Activated T-cell treated with anti-CD3 and anti-CD28 coated beads, Interleukin-2, amount 50 U/mL, for 48 hours (primary cell): Measurements from ENCODE around the gene SH3TC1.

Experiments
- DNase-seq, 2 experiments: peaks; one replicate each; pipeline ENCODE4 v3.0.0-alpha.2; 2020

SH3TC1 gene

DNA sequence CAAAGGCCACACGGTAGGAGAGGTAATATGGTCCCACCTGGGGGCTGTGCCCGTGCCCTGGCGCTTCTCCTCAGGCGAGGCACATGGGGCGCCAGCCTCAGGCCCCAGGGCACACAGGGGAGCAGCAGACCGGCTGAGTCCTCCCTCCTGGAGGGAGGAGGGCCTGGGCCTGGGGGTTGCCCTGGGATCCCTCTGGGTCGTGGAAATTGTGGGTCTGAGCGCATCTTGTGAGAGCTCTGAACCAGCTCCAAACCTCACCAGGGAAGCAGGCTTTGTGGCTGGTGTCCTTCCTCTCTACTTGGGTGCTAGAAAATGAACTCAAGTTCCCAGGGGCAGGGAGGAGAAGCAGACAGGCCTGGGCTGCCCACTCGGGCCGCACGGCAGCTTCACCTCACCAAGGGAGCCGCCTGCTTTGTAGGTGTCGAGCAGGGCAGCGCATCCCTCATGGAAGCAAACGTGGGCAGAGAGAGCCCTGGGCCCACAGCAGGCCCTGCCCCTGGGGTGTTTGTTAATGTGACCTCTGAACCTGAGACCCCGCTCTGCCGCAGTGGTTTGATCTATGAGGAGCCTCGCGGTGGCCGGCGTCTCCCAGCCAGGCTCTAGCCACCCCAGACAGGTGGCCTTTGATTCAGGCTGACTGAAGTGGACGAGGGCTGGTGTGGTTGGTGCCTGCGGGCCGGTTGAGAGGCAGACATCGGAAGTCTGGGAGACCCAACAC is 81.2 kb downstream of the SH3TC1 start:
- no peak for DNase-seq

DNA sequence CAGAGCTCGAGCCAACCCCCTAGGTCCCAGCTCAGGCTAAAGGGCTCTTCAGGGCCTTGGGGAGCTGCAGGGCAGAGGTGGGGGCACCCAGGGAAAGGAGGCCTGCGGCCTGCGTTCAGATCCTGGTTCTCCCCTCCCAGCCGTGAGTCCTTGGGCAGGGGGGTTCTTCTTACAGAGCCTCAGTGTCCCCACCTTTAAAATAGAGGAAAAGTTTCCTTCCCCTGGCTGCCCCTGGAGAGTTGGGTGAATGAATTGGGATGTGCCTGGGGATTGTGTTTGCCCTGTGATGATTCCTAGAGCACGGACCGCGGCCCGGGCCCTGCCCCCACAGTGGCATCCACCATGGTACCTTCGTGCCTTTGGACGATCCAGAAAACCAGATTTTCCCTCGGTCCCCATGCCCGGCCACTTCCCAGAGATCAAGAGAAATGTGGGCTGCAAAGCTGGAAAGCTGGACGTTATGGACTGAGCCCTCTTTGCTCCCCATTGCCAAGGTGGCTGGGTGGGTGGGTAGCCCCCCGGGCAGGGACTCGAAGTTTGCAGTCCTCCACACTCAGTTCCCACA is 81.9 kb downstream of the SH3TC1 start:
- DNase-seq: no peak

DNA sequence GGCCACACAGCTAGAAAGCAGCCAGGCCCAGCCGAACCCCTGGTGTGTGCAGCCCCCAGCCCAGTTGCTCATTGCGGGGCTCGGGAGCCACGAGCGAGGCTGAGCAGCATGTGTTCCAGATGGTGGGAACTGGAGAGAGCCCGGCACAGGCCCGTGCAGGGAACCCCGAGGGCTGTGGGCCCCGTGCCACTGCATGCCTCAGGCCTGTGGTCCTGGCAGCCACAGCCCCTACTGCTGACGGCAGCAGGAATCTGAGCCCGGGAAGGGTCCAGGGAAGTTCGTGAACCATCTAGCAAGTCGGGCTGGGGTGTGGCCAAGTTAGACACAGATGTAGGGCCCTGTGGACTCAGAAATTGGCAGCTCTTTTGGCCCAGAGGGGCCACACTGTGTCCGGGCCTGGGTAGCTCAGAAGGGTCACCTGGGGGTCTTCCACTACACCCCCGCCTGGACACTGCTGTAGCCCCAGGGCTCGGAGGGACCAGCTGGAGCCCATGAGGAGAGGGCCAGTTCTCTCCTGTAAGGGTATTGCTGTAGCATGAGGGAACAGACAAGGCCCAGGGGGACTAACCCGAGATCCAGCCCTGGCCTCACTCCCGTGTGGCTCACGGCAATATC is 82.5 kb downstream of the SH3TC1 start:
- DNase-seq: no peak

DNA sequence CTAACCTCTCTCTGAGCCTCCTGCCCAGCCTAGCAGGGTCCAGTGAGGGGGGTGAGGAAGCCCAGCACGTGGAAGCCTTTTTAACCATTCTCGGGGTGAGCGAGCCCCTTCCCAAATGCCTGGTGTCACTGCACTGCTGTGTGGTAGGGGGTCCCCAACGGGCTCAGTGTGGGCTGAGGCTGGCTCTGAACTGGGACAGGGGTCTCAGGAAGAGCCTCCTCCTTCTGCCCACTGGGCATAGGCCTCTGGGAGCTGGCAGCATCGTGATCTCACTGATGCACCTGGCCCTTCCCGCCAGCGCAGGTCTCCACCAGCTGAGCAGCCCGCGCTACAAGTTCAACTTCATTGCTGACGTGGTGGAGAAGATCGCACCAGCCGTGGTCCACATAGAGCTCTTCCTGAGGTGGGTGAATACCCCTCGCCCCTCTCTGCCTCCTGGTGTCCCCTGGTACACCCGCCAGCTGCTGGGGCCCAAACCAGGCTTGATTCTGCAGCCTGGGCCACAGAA is 83.1 kb downstream of the SH3TC1 start:
- DNase-seq: no peak

DNA sequence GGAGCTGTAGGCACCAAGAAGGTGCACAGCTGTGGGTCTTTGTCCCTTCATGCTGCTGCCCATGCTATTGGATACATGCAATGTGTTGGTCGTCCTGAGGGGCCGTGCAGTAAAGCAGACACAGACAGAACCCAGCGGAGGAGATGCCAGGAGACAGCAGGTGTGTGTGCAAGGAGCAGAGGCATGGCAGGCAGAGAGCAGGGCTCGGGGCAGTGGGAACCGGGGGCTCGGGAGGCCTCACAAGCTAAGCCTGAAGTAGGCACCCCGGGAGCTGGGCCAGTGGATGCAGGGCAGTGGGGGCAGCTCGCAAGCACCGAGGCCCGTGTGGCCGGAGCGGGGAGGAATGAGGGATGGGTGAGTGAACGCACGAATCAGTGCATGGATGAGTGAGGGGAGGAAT is 83.7 kb downstream of the SH3TC1 start:
- DNase-seq: no peak

DNA sequence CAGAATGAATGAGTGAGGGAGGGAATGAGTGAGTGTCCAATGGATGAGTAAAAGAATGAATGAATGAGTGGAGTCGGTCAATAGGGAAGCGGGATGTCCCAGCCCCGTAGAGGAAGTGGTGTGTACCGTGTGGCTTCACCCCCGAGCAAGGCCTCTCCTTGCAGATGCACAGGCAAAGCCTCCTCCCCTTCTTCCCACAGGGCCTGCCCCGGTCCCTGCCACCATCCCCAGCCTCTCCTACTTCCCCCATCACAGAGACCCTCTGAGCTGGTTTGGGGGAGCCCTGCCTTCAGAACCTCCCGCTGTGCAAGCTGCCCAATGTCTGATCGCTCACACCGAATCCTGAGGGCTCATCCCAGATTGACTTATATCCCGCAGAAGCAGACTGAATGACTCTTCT is 84.1 kb downstream of the SH3TC1 start:
- no peak for DNase-seq

DNA sequence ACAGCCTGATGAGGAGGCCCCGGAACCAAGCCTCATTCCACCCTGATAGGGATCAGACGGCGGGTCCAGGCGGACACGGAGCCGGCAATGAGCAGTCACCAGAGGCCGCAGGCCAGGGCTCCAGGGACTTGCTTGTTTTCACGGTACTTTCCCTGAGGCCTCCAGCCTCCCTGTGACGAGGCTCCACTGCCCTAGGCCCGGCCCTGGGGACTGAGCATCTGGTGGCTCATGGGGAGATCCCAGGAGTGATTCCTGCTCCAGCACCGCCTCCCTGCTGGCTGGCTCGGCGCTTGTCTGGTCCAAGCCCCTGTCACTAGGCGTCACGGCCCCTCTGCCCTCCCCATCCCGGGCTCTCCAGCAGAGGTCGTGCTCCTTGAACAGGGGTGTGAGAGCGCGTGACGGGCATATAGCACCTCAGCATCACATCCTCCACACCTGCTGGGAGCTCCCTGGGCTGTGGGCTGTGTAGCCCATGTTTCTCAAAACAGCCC is 84.6 kb downstream of the SH3TC1 start:
- no peak for DNase-seq

DNA sequence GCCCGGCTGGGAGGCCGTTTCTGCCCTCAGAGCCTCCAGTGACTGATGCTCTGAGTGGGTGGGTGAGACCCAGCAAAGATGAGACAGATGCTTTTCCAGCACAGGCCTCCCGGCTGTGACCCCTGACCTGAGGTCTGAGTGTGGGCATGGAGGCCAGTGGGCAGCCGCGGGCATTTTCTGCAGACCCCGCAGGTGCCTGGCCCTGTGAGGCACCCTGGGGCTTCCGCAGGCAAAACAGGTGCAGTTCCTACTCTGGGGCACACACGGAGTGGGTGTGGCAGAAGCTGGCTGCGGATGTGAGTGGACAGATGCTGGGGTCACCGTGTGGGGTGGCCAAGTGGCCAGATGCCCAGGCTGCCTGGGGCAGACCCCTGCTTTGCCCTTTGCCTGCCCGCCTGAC is 85.3 kb downstream of the SH3TC1 start:
- DNase-seq: no peak

DNA sequence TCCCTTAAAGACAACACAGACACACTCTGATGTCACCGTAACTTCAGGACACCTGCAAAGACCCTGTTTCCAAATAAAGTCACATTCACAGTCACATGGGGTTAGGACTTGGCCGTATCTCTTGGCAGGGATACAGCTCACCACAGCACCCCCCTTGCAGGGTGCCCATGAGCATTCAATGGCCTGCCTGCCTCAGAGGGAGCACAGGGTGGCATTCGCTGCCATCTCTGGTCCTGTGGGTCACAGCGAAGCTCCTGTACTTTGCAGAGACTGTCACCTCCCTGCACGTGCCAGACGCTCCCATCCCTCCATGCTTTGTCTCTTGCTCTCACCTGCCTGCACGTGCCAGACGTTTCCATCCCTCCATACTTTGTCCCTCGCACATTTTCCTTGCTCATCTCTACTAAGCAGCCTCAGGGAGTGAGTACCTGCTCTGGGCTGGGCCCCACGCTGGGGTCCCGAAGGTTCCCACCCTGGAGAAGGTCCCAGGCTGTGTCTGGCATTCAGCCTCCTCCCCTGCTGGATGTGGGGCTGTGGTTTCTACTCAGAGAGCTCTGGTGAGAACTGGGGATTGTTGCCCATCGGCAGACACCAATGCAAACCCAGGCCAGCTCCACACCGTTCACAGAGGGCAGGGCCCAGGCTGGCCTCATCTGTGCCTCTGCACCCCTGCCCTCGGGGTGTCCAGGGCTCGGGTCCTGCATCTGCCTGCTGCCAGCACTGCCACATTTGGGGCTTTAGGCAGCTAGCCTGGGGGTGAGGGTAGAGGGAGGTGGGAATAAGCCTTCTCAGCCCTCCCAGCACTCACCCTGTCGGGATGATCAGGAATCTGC is 86.3 kb downstream of the SH3TC1 start:
- no peak for DNase-seq

DNA sequence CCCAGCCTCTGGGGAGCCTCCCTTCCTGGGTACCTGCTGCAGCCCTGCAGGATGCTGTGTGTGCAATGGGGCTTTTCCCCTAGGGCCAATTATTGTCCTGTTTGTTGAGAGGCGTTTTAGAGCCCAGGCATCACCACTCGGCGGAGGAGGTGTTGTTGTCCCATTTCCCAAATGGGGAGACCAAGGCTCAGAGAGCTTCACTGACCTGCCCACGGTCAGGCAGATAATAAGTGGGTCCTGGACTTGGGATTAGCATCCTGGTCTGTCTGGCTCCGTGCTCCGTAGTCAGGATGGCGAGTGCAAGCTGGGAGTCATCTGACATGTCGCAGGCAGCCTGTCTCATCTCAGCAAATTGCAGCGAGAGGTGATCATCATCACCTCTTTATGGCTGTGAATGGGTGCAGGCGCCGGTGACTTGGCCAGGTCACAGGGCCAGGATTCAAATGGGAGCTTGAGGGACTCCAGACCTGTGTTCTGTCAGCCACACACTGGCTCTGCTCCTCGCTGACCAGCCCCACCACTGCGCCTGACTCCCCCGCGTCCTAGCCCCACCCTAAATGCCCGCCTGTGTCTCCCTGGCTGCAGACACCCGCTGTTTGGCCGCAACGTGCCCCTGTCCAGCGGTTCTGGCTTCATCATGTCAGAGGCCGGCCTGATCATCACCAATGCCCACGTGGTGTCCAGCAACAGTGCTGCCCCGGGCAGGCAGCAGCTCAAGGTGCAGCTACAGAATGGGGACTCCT is 87.1 kb downstream of the SH3TC1 start:
- DNase-seq: no peak

DNA sequence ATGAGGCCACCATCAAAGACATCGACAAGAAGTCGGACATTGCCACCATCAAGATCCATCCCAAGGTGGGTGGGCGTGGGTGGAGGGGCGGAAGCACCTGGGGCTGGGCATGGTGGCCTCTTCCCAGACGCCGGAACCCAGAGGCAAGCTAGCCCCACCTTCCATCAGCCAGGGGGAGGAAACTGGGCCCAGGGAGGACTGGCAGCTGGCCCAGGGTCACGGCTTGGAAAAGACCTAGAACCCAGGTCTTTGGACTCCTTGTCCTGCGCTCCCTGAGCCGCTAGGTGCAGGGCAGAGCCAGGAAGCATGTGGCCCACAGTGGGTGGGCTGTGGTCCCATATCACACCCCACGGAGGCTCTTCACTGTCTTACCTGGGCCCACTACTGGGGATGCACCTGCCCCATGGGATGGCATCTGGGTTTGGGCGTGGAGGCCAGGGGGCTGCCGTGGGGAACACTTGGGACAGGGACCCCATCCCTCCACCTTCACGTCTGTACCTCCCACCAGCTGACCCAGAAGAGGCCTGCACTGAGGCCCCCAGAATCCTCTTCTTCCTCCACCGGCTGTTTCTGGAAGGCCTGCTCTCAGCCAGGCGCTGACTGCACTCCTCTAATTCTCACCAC is 87.7 kb downstream of the SH3TC1 start:
- DNase-seq: no peak

DNA sequence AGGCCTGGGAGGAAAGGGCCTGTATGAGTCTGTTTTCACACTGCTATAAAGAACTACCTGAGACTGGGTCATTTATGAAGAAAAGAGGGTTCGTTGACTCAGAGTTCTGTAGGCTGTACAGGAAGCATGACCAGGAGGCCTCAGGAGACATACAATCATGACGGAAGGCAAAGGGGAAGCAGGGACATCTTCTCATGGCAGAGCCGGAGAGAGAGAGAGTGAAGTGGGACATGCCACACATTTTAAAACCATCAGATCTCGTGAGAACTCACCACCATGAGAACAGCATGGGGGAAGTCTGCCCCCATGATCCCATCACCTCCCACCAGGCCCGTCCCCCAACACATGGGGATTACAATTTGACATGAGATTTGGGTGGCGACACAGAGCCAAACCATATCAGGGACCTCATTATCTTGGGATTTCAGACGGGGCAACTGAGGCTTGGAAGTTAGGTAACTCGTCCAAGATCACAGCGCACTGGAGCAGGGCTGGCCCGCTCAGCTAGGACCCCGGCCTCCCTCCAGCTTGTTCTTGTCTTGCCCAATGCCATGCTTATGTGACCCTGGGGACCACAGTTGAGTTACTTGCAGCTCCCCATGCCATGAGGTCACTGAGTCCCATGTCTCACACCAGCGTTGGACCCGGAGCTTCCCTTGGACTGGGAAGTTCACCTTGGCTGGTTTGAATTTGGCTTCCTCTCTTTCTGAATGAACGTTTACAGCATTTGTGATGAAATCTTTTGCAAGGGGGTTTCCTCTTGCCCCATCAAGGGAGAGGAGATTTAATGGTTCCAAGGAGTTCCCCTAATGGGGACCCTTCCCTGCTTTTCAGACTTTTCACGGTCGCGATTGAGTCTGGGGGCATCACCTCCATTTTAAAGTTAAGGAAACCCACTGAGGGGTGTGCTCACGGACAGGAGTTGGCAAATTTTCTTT is 88.5 kb downstream of the SH3TC1 start:
- no peak for DNase-seq

DNA sequence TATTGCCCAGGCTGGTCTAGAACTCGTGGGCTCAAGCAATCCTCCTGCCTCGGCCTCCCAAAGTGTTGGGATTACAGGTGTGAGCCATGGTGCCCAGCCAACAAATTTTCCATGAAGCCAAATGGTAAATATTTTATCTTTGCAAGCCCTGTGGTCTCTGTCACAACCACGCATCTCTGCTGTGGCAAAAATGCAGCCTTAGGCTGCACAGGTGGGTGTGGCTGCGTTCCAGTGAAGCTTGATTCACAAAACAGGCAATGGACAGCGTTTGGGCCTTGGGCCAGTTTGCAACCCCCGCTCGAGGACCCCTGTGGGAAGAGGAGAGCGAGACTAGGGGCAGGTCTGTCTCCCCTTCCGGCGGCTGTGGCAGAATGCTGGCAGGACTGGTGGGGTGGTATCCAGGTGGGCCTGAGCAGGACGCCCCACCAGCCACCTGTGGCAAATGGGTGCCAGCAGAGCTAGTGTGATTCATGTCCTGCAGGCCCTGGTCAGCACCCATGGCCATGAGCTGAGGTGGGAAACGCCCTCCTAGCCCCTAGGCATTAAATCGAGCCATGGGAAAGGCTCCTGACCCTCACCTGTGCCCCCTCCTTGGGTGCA is 90.2 kb downstream of the SH3TC1 start:
- no peak for DNase-seq

DNA sequence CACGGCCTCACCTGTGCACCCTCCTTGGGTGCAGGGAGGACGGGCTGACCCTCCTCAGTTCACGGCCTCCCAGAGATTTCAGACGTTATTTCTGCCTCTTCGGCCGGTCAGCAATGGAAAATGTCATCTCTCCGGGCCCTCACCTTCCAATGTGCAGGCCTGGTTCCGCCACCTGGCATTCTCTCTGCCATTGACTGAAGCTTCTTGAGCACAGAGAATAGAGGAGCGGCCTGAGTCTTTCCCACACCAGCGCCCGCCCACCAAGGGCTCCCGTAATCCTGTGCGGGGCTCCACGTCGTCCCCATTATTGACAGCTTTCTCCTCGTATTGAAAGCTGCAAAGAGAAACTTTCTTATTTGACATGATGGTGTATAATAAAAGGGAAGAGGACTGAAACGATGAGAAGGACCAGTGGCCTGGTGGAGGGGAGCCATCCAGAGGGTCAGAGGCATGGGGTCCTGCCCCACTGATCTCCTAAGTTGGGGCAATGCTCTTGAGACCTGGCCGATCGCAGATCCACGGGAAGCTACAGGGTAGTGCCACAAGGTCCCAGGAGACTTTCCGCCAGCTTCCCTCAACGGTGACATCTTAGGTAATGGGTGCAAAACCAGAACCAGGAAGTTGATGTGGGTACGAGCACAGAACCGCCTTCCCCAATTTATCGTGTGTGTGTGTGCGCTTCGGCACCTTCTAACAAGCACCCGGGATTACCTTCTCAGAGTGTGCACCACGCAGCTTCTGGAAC is 91.0 kb downstream of the SH3TC1 start:
- no peak for DNase-seq

DNA sequence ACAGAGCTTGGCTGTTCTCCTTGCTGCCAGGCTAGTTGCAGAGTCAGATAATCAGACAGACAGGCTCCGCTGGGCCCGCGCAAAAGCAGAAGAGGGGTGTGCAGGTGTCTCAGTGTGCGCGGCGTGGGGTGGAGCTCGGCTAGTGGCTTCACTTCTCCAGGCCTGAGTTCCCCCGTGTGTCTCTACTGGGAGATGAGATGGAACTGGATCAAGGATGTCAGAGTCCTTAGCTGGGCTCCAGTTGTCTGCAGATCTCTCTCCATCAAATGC is 91.5 kb downstream of the SH3TC1 start:
- no peak for DNase-seq
